ENCODE results near the gene PRDX5. TPM values are rescaled to one million over a fixed set of nuclear protein-coding genes. Genes with fewer than 3 reads are reported as not detected.

Gene PRDX5
- total RNA-seq, 4 donors from 2014 or later, result 122 to 236 (median 223) TPM

DNA sequence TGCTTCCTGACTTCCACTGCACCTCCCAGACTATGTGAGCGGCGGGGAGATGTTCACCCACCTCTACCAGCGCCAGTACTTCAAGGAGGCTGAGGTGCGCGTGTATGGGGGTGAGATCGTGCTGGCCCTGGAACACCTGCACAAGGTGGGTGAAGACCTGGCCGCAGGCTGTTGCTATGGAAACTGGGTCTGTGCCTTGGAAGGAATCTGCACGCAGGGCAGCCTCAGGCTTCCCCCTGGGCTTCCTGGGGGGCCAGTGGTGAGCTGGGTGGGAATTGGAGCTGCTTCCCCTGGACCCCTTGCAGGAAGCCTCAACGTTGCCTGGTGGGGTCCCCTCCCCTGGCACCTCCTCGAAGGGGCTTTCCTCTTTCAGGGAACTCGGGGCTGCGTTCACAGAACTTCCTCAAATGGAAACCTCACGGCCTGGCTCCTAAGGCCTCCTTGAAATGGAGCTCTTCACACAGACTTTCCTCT lies 42.6 kb downstream of the PRDX5 start:
- TF ChIP-seq, protein P1, sequence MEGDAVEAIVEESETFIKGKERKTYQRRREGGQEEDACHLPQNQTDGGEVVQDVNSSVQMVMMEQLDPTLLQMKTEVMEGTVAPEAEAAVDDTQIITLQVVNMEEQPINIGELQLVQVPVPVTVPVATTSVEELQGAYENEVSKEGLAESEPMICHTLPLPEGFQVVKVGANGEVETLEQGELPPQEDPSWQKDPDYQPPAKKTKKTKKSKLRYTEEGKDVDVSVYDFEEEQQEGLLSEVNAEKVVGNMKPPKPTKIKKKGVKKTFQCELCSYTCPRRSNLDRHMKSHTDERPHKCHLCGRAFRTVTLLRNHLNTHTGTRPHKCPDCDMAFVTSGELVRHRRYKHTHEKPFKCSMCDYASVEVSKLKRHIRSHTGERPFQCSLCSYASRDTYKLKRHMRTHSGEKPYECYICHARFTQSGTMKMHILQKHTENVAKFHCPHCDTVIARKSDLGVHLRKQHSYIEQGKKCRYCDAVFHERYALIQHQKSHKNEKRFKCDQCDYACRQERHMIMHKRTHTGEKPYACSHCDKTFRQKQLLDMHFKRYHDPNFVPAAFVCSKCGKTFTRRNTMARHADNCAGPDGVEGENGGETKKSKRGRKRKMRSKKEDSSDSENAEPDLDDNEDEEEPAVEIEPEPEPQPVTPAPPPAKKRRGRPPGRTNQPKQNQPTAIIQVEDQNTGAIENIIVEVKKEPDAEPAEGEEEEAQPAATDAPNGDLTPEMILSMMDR (IDR thresholded peaks at IDR 0.05; ENCODE audit: low read depth), result no peak

DNA sequence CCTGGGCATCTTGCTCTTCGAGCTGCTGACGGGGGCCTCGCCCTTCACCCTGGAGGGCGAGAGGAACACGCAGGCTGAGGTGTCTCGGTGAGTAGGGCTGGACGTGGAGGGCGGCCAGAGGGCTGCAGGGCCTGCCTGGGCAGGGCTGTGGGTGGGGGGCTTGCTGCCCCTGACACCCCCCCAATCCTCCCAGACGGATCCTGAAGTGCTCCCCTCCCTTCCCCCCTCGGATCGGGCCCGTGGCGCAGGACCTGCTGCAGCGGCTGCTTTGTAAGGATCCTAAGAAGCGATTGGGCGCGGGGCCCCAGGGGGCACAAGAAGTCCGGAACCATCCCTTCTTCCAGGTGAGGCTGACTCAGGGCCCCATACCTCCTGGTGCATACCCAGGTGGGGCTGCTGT lies 43.7 kb downstream of the PRDX5 start:
- TF ChIP-seq, protein P1 (IDR thresholded peaks at IDR 0.05; ENCODE audit: low read depth), result no peak

DNA sequence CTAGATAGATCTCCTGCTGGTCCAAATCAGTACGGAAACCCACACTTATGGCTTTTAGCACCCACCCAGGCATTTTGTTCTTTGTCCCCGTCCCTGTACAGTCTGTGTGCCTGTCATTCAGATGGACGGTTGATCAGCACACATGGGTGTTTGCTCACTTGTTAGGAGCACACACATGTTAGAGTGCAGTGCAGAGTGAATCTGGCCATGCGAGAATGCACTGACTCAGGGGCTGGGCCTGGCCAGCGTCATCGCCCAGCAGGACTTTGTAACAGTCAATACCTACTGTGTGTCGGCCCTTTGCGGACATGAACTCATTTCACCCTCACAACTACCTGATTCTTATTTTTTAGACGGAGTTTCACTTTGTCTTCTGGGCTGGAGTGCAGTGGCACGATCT lies 44.4 kb downstream of the PRDX5 start:
- TF ChIP-seq, protein P1 (IDR thresholded peaks at IDR 0.05; ENCODE audit: low read depth), result no peak

DNA sequence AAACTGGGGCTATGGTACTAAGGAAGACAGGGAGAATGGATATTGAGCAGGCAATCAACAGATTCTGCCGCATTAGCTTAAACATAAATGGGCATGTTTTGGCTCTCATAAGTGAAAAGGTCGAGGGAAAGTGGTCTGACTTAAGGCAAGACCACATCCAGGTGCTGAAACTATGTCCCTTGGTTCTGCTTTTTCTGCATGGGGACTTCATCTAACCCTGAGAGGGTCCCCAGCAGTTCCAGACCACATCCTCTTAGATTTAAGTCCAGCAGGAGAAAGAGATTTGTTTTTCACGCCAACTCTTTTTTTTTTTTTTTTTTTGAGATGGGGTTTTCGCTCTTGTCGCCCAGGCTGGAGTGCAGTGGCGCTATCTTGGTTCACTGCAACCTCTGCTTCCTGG lies 46.5 kb downstream of the PRDX5 start:
- TF ChIP-seq, protein P1 (IDR thresholded peaks at IDR 0.05; ENCODE audit: low read depth), result no peak

DNA sequence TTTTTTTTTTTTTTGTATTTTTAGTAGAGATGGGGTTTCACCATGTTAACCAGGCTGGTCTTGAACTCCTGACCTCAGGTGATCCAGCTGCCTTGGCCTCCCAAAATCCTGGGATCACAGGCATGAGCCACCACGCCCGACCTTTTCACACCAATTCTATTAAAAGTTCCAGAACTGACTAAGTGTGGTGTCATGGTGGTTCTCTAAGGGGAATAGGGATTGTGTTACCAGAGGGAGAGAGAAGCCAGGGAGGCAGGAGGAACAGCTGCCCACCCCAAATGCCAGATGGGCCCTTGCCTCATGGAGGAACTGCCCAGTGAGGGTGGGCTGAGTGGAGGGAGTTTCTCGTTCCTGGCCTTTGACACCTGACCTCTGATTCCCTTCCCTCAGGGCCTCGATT lies 47.0 kb downstream of the PRDX5 start:
- TF ChIP-seq, protein P1 (IDR thresholded peaks at IDR 0.05; ENCODE audit: low read depth), result no peak

DNA sequence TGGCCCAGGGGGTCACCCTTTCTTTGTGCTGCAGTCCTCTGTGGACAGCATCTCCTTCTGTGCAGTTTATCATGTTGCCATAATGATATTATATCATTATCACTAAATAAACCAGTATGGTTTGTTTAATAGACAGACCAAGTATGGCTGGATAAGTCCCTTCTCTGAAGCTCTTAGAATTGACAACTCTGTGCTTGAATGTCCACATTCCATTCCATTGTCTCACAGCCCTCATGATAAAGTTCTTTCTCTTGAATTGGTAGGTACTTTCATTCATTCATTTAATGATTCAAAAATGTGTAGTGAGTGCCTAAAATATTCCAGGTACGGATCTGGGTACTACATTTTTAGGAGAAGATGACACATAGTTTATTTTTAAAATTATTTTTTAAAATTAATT lies 48.8 kb downstream of the PRDX5 start:
- TF ChIP-seq, protein P1 (IDR thresholded peaks at IDR 0.05; ENCODE audit: low read depth), result no peak

DNA sequence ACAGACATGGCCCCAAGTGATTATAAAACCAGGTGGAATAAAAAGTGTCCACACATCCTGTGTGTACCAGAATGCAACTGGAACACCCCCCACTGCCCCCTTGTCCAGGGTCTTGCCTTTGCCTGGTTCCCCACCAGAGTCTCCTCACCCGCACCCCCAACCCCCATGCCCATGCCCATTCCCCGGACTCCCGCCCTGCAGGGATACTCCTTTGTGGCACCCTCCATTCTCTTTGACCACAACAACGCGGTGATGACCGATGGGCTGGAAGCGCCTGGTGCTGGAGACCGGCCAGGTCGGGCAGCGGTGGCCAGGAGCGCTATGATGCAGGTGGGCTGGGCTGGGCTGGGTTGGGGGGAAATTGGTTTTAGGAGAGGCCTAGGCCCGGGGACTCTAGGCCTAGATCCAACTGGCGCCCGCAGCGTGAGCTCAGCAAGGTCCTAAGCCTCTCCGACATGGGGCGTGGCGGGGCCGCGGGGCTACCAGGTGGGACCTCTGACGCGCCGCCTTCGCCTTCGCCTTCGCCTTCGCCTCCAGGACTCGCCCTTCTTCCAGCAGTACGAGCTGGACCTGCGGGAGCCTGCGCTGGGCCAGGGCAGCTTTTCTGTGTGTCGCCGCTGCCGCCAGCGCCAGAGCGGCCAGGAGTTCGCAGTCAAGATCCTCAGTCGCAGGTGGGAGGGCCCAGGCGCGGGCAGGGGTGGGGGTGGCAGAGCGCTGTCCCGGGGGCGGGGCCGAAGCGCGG lies 50.2 kb downstream of the PRDX5 start:
- TF ChIP-seq, protein P1 (IDR thresholded peaks at IDR 0.05; ENCODE audit: low read depth), result no peak

Data from subcutaneous adipose tissue (tissue), 4 donors.